ENCODE results near the gene SLC10A7. TPM values are rescaled to one million over a fixed set of nuclear protein-coding genes. Genes with fewer than 3 reads are reported as not detected.

The SLC10A7 gene
- total and polyA plus RNA-seq, 12 donors, result 1.3 to 6.6 (median 4.4) TPM

DNA sequence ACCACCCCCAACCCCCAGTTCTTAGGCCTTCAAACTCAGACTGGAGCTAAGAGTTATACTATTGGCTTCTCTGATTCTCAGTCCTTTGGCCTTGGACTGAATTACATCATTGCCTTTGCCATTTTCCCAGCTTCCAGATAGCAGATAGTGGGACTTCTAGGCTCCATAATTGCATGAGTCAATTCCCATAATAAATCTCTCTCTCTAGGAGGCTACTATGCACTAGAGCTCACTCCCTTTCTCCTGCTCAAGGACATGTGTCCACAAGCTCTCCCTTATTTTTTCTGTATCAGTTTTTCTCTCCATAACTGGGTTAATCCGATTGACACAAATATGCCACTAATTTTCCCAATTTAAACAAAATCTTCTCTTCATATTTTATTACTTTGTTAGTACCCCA, 204.0 kb downstream of the SLC10A7 start:
- no peak for TF ChIP-seq CTCF (IDR thresholded peaks at IDR 0.05)
- DNase-seq (no peak), ATAC-seq (no peak)
- no peaks in the 10 kb centered on the region for H3K4me1 ChIP-seq
- H3K36me3 ChIP-seq, result no peaks in the 10 kb centered on the region
- no peak overlapping the region for H3K27ac ChIP-seq
- H3K9me3 ChIP-seq, result peaks cover 0 to 4% (median 0%) of the 10 kb centered on the region in 11 donors
- no peaks in the 10 kb centered on the region for H3K27me3 ChIP-seq
- intact Hi-C loops (cut with DNase I), result no loop called here
- 98 to 100% methylated on average over 1 of the region's 1 CpG for WGBS, 2 donors
- no peak overlapping the region for H3K4me3 ChIP-seq

DNA sequence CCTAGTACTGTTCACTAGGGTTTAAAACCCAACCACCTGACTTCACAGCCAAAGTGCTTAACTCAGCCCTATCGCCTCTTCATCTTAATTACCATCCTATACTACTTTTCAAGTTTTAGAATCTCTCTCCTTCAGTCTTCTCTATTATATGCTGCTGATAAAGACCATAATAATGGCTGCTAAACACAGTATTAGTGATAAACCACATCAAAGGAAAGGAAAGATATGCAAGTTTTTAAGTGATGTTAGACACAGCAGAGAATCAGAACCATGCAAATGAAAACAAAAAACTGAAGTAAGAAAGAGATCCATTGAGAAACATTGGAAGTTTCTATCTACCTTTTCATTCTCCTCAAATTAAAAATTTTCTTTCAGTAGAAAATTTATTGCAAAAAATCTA, 206.6 kb downstream of the SLC10A7 start:
- TF ChIP-seq CTCF (IDR thresholded peaks at IDR 0.05), result no peak
- 98 to 100% methylated on average over 1 of the region's 1 CpG for WGBS, 2 donors
- no peak for DNase-seq
- intact Hi-C loops (cut with DNase I), result no loop called here
- no peak overlapping the region for H3K27ac ChIP-seq
- H3K36me3 ChIP-seq, result no peaks in the 10 kb centered on the region
- H3K4me1 ChIP-seq, result peaks cover 0 to 13% (median 0%) of the 10 kb centered on the region in 9 donors
- ATAC-seq, result no peak
- H3K4me3 ChIP-seq, result no peak overlapping the region
- no peaks in the 10 kb centered on the region for H3K27me3 ChIP-seq
- no peaks in the 10 kb centered on the region for H3K9me3 ChIP-seq

DNA sequence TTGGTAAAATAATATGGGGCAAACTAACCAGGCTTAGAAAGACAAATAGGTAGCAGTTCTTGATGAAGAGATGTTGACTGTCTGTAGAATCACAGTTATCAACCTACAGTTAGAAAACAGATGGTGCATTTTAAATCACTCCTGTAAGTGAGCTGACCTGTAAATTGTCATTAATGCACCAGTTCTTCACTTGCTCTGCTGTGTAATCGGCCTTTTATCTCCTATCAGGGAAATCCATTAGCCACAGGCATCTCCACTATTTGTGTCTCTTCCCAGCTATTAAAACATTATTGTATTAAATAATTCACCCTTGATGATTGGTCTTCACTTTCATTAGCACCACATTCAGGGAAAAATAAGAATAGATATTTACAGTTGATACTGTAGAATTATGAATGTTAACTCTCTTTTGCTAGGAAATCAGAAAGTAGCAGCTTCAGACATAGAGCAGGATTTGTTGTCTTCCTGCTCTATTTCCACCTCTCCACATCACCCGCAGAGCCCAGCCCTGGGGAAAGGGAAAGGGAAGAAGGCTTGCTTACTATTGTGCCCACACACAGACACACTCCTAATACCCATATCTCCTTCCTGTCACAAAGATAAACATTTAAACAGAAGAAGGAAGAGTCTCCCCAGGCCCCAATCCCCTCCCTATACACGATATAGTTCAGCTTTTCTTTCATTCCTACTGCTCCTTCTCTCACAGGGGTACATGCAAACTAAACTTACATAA, 210.3 kb downstream of the SLC10A7 start:
- no peaks in the 10 kb centered on the region for H3K9me3 ChIP-seq
- ATAC-seq (no peak), DNase-seq (no peak)
- H3K4me3 ChIP-seq, result no peak overlapping the region
- no peak overlapping the region for H3K27ac ChIP-seq
- no peak for TF ChIP-seq CTCF (IDR thresholded peaks at IDR 0.05)
- intact Hi-C loops (cut with DNase I), result no loop called here
- WGBS, 2 donors, result 47 to 49% methylated on average over 3 of the region's 3 CpGs
- H3K27me3 ChIP-seq, result no peaks in the 10 kb centered on the region
- no peaks in the 10 kb centered on the region for H3K36me3 ChIP-seq
- H3K4me1 ChIP-seq, result peaks cover 0 to 13% (median 0%) of the 10 kb centered on the region in 9 donors

DNA sequence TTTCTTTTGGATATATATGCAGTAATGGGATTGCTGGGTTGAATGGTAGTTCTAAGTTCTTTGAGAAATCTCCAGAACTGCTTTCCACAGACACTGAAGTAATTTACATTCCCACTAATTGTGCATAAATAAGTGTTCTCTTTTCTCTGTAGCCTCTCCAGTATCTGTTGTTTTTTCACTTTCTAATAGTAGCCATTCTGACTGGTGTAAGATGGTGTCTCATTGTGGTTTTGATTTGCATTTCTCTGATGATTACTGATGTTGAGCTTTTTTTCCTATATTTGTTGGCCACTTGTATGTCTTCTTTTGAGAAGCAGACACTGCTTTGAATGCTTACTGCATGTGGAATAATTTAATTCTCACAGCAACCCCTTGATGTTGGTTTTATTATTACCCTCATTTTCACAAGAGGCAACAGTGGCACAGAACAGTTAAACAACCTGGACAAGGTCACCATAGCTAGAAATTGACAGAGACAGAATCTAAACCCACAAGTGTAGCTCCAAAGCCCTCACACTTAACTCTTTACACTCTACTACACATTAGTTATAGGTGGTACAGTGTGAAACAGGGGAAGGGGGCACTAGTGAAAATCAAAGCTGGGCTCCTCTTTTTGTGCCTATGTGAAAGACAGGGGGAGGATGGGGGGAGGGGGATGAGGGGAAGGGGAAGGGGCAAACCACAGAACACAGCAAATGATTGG, 211.3 kb downstream of the SLC10A7 start:
- no peak for TF ChIP-seq CTCF (IDR thresholded peaks at IDR 0.05)
- Histone ChIP-seq H3K9me3 (no peaks in the 10 kb centered on the region), H3K4me3 (no peak overlapping the region), H3K27me3 (no peaks in the 10 kb centered on the region), H3K36me3 (no peaks in the 10 kb centered on the region), H3K4me1 (peaks cover 0 to 13% (median 0%) of the 10 kb centered on the region in 9 donors), H3K27ac (no peak overlapping the region)
- DNase-seq (no peak), ATAC-seq (no peak)
- intact Hi-C loops (cut with DNase I), result no loop called here
